HG03571 (cell line): Measurements from ENCODE around the gene AANAT.
A peak's percentile ranks its signal among the peaks of the same experiment; 100 is the strongest.

Experiments
- ATAC-seq: cut with Tn5 transposase; IDR thresholded peaks from one replicate; pipeline ENCODE4 v1.9.1; 2021; ENCODE audit not compliant: unreplicated experiment

AANAT gene

DNA sequence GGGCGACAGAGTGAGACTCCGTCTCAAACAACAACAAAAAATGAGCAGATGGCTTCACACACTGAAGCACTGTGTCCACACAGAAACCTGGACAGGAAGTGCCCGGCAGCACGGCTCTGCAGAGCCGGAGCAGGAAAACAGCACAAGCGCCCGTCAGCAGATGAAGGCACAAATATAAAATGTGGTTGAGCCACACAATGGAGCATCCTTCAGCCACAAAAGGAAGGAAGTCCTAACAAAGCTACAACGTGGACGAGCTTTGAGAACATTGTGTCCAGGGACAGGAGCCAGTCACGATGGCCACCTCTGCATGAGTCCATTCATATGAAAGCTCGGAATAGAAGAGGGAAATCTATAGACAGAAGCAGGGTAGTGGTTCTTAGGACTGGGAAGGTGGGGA lies 18.2 kb downstream of the AANAT start:
- no peak for ATAC-seq

DNA sequence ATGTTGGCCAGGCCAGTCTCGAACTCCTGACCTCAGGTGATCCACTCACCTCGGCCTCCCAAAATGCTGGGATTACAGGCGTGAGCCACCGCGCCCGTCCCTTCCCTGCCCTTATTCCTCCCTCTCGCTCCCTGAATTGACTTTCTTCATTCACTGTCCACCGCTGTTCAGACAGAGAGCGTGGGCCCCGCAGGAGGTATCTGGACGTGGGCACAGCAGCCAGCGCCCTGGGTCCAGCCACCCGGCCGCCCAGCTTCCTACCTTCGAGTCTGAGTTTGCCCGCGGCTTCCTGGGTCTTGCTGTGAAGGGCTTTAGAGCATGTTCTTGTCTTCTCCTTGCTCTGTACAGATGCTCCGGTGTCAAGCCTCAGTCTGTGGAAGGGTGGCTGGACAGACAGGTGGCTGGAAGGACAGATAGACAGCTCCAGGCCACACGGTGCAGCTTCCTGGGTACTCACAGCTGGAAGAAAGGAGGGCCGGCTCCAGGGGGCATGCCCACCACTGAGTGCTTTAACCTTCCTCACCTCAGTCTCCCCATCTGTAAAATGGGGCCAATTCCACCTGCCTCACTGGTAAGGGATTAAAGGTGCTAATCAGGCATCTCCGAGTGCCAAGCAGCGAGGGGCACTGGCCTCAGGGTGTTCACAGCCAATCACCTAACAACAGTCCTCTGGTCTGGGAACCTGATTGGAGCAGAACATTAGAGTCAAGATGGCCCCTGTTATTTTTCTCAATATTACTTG lies 20.2 kb downstream of the AANAT start:
- no peak for ATAC-seq

DNA sequence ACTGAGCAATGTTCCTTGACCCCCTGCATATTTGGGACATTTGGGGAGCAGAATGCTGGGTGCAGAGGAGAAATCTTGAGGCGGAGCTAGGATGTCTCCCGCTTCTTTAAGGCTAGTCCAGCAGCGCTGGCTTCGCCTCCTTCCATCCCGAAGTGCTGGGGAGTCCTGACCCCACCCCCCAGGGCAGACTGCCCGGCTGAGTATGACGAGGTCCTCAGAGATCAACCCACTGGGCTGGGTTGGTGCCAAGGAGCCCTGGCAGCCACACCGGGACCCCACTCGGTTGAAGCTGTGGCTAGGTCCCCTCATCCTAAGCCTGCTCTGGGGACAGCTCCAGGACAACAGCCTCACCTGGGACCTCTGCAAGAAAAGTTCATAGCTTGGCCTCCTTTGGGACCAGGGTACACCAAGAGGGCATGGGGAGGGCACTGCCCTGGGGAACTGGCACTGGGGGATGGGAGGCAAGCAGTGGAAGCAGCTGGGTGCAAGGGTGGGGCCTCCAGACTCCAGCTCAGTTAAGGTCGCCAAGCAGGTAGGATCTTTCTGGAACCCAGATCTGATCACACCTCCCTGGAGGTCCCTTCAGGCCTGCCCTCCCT lies 22.8 kb downstream of the AANAT start:
- ATAC-seq: no peak

DNA sequence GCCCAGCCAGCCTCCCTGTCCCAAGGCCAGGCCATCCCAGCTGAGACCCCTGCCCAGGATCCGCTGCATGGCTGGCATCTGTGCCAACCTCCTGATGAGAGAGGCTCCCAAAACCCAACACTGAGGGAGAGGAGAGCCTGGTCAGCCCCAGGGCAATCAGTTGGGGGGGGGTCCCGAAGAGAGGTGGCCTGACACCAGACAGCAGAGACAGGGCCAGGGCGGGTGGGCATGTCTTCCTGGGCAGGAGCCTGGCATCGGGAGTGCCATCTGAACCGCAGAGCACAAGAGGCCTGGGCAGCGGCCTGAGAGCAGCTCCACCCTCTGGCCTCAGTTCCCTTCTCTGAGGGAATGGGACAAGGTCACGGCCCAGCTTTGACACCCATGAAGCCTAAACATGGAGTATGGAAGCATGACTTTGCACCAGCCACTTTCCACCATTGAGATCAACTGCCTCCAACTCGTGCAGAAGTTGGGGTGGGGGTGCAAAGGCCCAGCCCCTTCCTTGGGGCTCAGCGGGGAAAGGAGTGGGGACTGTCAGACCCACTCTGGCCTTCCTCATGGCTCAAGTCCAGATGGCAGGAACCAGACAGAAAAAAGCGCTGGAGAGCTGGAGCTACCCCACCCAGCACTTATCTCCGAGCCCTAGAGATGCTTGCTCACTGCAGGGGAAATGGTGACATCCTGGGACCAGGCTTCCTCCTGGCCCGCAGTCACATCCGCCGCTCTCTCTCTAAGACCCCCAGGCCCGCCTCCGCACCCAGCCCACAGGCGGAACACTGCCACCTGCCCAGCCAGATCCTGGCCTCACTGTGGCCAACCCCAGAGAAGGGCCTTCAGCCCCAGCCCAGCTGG lies 24.1 kb downstream of the AANAT start:
- ATAC-seq: no peak

DNA sequence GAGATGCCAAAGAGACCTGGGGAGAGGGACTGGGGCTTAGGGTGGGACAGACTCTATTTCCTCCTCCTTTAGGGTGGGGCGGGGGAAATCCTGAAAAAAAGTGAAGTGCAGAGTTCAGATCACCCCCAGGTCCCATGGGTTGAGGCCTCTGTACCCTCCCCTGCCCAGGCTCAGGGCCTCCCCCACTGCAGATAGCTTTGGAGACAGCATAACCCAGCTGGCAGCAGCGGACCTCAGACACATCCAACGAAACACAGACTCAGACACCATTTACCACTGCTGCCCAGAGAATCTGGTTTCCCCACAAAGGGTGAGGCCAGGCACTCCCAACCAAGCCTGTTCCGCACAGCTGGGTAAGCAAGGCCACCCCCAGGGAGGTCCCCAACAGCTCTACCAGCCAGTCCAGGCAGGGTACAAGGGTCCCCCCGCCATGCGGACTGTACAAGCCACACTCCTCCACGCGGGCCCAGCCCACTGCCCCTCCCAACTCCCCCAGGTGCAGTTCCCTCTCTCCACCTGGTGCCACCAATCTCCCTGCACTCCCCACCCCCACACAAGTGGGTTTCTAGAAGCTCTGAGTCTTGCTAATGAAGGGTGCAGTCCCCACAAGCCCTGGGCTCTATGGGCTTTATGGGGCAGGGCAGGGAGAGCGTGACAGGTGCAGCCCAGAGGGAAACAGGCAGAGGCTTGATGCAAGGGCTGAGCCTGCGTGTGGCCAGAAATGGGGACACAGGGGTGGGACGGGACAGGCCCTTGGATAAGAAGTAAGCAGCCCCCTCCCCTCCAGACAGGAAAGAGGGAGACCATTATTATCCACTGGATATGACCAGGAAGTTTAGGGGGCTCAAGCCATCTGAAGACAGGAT lies 25.0 kb downstream of the AANAT start:
- ATAC-seq: peak; percentile 27

DNA sequence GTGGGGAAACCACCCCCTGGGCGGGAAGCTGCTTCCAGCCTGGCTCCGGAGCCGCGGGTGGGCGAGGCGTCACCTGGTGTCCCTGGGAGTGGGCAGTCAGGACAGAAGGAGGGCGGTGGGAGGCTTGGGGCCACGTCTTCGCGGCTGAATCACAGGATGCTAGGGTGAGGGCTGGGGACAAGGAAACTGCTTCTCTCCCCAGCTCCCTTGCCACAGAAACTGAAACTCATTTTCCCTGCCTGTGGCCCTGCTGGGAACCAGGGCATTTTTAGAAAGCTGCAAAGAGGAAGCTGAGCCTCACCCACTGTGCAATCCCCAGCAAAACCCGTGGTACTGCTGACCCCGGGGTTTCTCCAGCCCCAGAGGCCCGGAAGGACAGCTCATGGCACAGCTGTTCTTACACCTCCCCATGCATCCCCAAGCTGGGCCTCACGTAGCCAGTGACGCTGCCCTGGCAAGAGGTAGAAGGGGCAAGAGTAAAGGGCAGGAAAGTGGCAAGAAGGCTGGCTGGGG lies 25.6 kb downstream of the AANAT start:
- peak; percentile 47 for ATAC-seq

DNA sequence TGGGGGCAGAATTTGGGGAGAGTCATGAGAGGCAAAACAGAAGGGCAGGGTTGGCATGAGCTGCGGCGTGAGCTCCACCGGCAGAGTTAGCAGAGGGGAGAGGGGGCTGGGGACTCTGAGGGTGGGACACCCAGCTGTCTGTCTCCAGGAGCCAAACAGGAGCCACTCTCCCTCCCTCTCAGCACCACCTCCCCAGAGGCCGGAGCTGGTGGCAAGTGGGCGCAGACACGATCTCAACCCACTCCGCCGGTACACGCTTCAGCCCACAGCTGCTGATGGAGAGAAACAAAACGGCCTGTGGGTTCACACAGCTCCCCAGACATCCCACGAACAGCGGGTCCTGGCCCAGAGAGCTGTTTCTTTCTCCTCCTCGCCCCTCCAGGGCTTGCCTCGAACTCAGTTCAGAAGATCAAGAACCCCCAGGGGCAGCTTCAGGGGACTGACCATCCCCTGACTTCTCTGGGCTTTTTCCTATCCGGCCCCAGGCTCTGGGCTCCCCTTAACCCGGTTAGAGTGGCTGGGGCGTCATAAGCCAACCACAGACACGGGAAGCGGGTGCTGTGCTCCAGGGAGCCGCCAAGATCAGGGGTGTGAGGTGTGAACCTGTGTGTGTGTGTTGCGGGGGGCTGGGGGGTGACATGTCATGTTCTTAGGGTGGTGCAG lies 26.2 kb downstream of the AANAT start:
- ATAC-seq: no peak

DNA sequence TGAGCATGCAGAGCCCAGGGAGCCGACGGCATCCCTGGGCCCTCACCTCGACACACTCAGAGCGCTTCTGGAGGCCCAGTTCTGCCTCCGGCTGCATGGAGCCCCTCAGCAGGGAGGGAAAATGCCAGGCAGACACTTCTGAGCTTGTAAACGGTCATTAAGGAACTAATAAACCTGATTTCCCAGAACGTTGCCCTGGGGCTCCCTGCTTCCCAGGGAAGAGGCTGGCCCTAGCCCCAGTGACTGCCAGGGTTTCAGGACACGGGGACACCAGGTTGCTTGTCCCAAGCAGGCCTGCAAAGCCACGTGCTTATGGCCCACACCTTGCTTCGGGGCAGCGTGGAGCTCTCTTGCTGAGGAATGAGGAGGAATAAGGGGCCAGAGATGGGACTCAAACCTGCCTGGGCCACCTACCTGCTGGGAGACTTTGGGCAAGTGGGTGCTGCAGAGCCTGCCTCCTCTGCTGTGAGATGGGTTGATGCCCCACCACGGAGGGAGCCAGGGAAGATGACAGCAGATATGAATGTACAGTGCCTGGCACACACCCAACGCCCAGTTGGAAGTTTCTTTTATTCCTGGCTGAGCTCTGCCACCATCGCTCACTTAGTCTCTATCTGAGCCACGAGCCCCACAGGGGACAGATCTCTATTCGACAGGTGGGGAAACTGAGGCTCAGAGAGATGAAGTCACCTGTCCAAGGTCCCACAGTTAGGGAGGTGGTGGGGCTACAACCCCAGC lies 28.4 kb downstream of the AANAT start:
- ATAC-seq: no peak

DNA sequence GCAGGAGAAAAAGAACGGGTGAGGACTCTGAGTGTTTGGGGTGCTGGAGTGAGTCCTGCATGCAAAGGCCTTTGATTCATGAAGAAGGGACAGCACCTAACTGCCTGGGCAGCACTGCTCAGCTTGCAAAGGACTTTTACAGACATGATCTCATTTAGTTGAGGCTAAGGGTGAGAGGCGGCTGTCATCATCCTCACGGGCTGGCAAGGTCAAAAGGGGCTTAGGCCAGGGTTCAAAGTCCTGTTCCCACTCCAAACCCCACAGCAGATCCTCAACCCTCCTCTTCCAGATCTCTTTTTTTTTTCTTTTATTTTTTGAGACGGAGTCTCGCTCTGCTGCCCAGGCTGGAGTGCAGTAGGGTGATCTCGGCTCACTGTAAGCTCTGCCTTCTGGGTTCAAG lies 29.1 kb downstream of the AANAT start:
- ATAC-seq: no peak

DNA sequence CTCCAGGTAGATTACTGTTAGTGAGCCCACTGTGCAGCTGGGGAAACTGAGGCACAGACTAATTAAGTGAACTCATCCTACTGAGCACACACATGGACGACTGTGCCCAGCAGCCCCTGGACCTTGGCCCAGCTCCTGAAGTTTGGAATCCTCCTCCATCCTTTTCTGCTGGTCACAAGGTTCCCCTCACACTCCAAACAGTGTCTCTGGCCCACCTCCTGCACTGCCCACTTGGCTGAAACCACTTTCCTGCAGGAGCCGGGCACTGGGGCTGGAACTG lies 30.2 kb downstream of the AANAT start:
- no peak for ATAC-seq

DNA sequence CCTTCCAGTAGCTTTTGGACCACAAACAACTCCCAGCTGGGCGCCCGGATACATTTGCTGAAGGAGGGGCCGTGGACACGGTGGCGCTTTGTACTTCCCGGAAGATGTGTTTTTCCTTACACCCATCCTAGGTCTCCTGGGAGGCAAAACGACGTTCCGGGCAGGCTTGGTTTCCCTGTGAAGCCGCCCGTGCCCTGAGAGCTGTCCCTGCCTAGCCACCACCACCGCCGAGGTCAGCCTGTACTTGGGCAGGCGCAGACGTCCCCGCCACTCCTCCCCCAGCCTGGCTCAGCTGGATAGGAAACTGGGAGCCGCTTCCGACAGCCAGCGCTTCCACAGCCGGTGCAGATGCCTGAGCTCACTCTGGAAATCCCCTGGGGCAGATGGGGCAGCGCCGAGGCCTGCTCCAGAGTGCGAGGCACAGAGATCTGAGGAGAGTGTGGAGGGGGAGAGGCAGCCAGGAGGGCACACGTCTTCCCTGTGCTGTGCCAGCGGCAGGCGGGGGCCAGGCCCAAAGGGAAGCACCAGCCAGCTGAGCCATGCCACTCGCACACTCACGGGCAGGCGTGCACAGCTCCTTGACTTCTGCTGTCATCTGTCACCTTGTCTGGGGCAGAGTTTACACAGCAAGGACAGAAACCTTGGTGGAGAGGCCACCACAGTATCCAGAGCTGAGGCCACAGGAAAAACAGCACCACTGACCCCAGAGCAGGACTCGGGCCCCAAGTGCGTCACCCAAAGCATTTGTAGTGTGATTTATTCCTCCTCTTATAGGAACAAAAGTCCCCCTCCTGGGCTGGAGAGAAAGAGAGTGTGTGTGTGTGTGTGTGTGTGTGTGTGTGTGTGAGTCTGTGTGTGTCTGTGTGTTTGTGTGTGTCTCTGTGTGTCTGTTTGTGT lies 30.8 kb downstream of the AANAT start:
- ATAC-seq: no peak

DNA sequence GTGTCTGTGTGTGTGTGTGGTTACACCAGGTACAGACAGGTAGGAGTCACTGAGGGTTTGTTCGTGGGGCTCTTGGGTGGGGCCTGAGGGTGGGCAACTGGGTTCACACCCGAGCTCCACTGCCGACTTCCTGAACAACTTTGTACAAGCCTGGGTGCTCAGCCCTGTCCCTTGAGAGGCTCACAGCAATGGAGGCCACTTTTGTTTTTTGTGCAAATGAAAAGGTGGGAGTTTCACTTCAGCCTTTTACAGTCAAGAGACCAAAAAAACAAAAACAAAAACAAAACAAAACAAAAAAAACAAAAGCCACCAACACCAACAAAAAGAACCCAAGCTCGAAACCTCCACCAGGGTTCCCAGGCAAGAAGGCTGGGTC lies 31.5 kb downstream of the AANAT start:
- no peak for ATAC-seq

DNA sequence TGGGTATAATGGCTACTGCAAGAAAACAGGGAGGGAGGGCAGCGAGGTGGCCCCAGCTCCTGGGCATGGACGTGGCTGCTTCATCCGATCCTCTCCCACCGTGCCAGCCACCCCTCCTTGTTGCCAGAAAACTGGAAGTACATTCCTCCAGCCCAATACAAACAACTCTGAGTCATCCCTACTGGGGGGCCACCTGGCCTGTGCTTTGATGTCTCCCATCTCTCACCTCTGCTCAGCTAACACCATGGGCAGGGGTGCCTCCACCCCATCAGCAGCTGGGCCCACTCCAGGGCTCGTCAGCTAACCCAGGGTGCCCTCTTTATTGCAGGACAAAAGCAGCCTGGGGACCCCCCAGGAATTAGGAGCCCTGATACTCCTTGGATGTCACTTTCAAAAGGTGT lies 31.9 kb downstream of the AANAT start:
- ATAC-seq: no peak

DNA sequence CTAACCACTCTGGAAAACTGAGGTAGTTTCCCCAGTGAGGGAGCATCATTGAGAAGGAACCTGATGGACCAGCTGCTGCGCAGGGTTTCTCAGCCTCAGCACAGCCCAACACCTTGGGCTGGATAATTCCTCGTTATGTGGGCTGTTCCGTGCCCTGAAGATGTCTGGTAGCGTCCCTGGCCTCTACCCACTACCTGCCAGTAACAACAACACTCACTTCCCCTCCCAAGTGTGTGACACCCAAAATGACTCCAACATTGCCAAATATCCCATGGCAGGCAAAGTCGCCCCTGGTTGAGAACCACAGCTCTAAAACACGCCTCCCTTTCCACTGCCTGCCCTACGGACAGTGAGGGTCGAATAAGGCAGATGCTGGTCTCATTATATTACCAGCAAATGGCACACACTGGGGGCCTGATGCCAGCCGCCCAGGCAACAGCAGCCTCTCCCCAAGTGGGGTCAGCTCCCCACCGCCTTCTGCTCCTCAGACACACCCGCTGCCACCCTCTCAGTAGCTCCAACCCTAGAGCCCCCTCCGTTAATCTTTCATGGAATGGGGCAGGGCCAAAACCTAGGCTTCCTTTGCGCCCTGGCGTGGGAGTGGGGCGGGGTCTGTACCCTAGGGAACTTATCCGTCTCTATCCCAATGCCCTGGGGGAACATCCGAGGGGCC lies 32.8 kb downstream of the AANAT start:
- ATAC-seq: no peak

DNA sequence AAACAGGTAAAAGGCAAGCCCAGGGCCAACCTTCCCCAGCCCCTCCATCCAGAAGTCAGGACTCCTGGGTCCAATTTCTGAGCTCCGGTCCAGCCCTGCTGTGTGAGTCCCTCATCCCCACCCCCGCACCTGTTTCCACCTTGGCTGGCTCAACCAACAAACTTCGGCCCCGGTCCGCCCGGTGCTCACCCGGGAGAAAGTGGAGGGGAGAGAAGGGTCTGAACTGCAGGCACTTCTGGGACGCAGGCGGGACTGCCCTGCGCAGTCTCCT lies 33.3 kb downstream of the AANAT start:
- ATAC-seq: no peak

DNA sequence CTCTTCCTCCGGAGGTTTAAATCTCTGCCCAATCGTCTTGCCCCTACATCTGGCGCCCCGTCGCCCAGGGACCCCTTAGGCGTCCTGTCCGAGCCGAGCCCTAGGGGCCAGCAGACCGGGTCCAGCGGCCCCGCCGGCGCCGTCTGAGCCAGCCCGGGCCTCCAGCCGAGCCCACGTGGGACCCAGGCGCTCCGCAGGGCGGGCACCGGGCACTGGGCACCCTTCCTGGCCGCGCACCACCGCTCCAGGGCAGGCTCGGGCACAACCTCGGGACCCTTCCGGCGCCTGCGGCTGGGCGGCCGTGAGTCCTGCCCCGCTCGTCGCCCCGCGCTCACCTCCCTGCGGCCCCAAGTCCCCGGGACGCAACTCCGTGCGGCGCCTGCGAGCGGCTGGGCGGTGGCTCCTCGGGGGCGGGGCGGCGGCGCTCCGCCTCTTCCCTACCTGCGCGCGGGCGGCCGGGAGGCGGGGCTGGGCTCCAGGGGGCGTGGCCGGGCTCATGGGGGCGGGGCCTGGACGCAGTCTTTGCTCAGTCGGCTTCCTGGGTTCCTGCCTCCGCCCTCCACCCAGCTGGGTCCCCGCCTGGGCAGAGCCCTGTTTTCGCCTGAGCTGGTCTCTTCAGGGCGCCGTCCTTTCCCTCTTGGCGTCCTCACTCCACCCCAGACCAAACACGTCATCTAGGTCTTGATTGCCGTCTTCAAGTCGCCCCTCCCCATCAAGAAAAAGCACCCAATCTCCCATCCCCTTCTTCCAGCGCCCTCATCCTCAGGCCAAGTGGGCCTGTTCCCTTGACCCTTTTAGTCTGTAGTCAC lies 33.8 kb downstream of the AANAT start, which contains the start of gene RHBDF2:
Gene RHBDF2 (minus strand): TSS at position 406 of the 809 bp plus-strand sequence. CDS start 19,899 bp downstream, outside the sequence.
- peak; percentile 61 for ATAC-seq

DNA sequence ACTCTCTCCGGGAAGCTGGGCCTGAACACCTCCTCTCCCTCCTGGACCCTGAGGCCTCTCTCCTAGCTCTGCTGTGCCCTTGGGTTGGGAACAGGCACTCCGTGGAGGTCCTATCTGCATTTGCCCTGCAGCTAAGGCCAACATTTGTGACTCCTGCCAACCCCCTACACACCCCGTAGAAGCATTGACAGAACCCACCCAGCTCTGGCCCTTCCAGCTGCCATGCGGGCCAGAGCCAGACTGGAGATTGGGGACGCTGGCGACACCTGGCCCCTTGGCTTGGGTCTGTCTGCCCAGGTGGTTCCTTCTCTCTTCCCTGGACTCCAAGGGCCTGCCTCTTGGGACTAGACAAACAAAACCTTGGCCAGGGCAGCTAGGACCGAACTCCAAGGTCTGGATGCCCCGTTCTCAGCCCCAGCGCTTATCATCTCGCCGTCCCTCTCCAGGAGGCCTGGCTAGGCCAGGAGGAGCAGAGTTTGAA lies 34.5 kb downstream of the AANAT start:
- no peak for ATAC-seq
